HG02973 (cell line): ENCODE results near the gene KCTD4.
"Not testable (repeated sequence)": the region's sequence is repeated elsewhere in the genome, so short reads cannot be mapped to it uniquely, and the experiment has no call there.

Experiments used
- ATAC-seq: cut with Tn5 transposase; IDR thresholded peaks from one replicate; pipeline ENCODE4 v1.9.1; 2021; ENCODE audit warnings: moderate library complexity; ENCODE audit not compliant: unreplicated experiment

Gene KCTD4

DNA sequence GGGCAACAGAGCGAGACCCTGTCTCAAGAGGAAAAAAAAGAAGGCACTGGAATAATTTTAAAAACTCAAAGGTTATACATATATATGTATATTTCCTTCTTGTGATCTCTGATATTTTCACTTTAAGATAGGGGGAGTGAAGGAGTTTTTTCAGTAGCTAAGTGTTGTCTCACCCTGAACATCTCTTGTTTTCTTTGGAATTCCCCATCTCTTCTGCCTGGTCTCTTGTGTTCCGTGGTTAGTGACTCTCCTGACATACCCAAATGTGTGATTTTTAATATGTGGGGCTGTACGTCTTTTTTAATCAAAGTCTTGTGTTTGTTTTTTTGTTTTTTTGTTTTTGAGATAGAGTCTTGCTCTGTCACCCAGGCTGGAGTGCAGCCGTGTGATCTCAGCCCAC, 15.3 kb upstream of the KCTD4 start:
- ATAC-seq = no peak

DNA sequence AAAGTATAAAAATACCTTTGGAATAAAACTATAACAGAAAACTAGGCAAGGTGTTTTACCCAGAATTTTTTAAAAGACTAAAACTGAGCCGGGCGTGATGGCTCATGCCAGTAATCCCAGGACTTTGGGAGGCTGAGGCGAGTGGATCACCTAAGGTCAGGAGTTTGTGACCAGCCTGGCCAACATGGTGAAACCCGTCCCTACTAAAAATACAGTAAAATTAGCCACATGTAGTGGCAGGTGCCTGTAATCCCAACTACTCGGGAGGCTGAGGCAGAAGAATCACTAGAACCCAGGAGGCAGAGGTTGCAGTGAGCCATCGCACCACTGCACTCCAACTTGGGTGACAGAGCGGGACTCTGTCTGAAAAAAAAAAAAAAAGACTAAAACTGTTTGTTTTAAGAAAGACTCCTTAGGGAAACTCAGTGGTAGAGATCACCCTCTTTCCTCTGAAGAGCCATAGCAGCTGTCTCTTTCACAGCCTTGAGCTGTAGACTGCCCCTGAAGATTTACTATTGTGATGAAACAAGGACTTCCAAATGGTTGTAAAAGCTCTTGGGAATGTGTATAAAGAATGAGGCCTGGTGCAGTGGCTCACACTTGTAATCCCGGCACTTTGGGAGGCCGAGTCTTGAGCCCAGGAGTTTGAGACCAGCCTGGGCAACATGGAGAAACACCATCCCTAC, 14.7 kb upstream of the KCTD4 start:
- no peak for ATAC-seq

DNA sequence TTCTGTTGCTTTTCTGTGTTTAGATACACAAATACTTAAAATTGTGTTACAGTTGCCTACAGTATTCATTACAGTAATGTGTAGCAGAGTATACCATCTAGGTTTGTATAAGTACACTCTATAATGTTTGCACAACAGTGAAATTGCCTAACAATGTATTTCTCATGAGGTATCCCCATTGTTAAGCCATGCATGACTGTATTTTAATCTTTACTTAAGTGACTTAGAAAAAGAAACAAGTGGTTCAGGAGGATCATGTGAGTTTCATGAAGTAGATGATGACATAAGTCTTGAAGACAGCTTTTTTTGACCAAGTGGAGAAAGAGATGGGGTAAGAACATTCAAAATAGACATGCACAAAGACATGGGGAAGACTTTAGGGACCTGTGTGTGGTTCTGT, 8.4 kb upstream of the KCTD4 start:
- ATAC-seq = no peak

DNA sequence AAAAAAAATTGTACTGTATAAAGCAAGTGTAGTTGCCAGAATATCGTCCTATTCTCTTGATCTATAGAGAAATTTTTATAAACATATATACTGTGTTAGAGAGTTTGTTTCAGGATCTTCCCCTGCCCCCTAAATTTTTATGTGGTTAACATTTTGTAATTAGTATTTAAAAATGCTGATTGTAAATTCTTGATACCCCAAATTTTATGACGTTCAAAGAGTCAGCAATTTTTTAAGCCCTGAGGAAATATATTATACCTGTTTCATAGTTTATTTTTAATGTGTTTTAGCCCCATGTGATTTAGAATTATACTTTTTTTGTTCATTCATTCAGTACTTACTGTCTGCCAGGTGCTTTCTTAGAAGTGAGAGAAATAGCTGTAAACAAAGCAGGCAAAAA, 7.3 kb upstream of the KCTD4 start:
- ATAC-seq = no peak

DNA sequence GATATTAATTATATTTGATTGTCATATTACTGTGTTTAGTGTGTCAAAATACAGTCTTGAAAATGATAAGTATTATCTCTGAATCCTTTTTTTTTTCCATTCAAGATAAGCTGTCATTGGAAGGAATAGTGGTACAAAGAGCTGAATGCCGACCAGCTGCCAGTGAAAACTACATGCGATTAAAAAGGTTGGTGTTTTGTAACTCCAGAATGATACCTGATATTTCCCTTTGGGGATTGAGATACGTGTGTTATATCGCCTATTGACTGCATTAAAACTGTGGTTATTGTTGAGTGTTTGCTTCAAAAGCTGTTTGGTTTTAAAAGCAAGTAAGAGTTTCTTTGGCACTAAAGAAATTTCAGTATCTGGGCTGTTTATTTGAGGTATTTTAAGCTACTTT, 6.5 kb upstream of the KCTD4 start:
- ATAC-seq = no peak

DNA sequence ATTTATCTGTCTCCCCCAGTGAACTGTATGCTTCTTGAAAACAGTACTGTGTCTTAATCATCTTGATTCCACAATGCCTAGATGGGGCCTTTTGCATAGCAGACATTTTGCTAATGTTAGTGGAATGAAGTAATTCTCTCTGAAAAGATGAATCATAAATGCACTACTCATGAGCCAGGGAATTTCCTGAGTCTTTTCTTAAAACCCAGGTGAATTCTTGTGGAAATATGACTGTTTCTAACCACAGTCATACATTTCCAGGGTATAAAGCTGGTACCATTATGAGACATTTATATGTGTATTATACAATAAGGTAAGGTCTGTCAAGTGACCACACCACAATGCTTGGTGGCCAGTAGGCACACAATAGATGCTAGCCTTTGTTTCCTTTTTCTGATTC, 5.5 kb upstream of the KCTD4 start:
- peak; percentile 78 for ATAC-seq

DNA sequence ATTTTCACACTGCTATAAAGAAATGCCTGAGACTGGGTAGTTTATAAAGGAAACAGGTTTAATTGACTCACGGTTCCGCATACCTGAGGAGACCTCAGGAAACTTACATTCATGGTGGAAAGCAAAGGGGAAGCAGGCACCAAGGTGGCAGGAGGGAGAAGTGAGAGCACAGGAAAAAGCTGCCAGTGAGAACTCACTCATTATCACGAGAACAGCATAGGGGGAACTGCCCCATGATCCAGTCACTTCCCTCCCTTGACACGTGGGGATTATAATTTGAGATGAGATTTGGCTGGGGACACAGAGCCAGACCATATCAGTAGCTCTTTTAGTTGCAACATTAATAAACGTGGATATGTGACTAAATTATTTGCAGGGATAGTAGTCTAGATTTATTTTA, 4.3 kb upstream of the KCTD4 start:
- no peak for ATAC-seq

DNA sequence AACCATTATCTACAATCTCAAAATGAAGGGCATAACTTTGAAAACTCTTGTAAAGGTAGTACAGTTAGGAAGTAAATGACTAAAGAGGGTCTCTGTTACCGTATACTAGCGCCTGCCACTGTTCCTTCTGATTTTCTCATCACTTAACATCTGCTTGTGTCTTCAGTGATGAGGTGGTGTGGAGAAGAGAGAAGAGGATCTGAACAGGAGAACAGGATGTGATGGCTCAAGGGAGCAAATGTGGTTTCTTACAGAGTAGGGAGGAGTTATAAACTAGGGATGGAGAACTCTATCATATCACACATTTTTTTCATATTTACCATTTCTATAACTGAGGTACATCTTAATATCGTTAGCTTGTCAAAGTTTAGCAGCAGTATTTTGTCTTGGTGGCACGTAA, 1.1 kb downstream of the KCTD4 start:
- ATAC-seq = no peak

DNA sequence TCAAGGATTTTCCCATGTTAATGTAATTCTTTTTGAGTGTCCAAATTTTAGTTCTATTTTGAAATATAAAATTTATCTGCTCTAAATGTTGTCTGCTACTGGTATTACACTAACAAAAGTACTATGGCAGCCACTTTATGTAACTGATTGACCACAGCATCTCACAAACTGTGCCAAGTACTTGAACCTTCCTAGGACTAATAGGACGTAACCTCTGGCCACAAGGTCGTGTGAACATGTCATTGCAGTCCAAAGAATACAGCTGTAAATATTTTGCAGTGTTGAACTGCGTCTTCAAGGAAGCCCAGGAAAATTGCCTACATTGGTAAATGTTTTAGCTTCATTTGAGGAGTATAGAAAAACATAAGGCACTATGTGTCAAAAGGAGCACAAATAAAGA, 1.9 kb downstream of the KCTD4 start:
- ATAC-seq = no peak

DNA sequence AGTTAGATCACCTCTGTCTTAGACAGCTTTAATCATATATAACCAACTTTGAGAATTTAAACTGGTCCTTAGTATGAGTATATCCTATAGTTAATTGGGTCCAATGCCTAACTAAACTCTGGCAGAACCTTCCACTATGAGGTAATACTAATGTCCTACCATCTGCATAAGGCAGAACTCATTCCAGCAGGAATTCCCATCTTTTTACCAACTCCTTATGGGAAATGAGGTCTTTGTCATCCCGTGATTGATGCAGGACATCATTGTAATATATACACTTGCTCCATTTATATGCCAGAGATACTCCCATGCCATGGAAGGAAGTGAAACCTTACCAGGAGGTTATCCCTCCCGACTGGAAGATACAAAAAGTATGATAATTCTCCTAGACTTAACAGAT, 2.8 kb downstream of the KCTD4 start:
- ATAC-seq = no peak

DNA sequence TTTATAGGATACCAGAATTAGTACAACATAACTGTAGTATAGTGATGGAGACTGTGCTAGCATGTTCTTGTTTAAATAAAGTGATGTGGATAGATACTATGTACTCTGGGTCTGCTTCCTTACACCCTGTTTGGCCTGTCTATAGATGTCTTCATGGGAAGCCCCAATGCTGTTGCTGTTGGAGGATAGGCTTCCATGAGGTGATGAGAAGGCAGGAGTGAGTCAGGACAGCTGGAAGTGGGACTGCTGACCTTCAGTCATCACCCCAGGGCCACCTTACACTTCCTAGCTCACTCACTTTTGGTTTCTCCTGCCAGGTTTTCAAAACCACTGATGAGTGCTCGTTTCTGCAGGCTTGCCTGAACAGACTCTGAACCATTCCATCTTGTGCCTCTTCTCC, 4.2 kb downstream of the KCTD4 start:
- ATAC-seq = no peak

DNA sequence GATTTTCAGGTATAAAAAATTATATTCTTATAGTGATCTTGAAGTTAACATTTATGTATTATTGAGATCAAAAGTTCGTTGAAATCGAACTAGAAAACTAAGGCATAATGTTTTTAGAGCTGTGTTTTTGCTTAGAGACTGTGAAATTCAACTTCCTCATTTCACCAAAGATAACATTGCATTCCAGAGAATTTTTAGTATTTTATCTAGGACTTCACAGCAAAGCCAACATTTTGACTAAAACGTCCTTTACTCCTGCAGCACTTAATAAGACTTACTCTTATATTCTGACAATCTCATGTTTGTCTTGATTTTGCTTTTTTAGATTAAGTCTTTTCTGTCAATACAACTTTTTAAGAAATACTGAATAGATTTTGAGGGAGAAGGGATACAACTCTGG, 4.7 kb downstream of the KCTD4 start:
- ATAC-seq = no peak

DNA sequence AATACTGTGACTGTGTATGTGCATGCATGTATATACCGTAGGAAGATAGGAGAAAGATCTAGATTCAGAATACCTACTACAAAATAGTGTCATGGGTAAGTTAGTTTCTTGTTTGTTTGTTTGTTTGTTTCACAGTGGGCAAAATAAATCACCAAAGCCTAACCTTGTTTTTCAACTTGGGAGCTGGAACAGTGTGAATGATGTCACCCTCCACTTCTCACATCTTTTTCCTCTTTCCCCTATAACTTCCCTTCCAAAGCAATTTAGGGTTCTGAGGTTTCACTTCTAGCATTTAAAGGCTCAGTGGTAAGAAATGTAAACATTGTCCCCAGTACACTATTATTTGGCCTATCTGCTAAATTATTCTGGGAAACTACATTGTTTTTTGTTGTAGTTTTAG, 5.4 kb downstream of the KCTD4 start:
- ATAC-seq = no peak

DNA sequence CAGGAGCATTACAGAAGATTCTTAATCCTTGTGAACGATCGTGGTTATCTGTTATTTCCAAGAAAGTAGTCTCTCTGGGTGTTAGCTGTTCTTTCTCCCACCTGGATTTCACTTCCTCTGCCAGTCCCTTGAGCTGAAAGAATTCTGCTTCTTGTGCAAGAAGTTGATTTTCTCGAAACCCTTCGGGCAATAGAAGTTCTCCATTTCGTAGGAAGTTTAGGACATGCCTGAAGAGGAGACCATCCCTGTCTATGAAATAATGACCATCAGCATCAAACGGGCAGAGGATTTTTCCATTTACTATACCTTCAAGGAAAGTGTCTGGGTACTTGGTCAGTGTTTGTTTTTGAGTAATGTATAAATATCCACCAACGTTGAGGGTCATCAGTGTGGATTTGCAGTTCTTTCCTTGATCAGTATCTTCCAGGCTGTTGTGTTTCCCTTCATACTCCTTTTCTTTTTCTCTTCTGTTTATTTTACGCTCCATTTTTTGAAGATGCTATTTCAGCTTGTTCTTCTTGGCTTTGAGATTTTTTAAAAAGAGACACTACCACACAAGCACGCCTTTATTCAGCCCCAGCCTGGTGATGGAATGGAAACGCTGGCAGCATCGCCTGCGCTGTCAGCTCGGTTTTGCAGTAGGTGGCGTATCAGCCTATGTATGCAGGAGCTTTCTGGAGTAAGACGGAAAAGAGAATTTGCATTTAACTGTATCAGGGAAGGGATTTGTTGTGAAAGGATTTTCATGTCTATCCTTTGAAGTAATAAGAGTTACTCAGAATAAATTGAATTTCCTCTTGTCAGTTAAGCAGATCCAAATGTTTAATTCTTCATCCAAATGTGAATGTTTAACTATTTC, 6.5 kb downstream of the KCTD4 start:
- ATAC-seq = no peak

DNA sequence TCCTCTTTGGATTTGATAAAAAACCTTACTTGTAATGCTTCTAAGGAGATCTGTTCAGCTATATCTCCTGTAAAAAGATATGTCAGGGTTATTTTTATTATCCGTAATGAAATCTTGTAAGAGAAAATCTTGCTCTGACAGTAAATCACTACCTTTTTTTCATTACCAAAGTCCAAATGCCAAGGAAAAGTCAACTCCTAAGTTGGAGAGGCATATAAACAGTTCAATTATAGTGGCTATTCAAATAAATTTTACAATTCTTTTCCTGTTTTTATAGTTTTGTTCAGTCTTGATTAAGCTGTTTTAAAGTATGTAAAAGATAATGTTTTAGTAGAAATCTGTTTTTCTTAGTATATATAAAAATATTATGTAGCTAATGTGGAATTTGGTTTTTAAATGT, 9.0 kb downstream of the KCTD4 start:
- no peak for ATAC-seq

DNA sequence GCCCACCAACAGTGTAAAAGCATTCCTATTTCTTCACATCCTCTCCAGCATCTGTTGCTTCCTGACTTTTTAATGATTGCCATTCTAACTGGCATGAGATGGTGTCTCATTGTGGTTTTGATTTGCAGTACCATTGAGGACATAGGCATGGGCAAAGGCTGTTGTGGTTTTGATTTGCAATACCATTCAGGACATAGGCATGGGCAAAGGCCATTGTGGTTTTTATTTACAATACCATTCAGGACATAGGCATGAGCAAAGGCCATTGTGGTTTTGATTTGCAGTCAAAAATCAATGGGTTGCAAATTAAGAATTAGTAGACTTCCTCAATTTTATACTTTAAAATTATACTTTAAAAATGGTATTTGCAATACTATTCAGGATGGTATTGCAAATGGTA, 11.3 kb downstream of the KCTD4 start:
- ATAC-seq = not testable (repeated sequence)

DNA sequence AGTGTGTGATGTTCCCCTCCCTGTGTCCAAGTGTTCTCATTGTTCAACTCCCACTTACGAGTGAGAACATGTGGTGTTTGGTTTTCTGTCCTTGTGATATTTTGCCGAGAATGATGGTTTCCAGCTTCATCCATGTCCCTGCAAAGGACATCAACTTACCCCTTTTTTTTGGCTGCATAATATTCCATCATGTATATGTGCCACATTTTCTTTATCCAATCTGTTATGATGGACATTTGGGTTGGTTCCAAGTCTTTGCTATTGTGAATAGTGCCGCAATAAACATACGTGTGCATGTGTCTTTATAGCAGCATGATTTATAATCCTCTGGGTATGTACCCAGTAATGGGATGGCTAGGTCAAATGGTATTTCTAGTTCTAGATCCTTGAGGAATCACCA, 11.8 kb downstream of the KCTD4 start:
- not testable (repeated sequence) for ATAC-seq

DNA sequence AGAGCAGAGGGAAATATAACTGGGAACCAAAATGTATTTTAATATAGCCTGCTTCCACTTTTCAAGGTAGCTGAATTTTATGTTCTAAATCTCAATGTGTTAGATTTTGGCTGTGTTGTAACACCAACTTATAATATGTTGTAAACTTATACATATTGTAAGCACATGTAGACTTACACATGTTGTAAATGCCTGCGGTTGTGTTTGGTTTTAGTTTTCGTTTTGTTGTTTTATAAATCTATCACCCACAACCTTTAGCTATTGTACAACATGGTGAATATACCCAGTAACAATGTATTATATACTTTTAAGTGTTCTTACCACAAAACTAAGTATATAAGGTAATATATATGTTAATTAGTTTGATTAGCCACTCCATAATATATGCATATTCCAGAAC, 15.6 kb downstream of the KCTD4 start:
- no peak for ATAC-seq

DNA sequence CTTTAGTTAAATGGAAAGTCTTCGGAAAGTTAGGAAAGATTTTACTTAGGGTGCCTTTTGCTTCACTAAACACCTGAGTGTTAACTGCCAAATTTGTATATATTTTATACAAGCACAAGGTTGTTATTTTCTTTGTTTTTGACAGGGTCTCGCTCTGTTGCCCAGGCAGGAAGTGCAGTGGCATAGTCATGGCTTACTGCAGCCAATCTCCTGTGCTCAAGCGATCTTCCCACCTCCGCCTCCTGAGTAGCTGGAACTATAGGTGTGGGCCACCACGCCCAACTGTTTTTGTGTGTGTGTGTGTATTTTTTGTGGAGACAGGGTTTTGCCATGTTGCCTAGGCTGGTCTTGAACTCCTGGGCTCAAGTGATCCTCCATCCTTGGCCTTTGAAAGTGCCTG, 16.2 kb downstream of the KCTD4 start:
- no peak for ATAC-seq

DNA sequence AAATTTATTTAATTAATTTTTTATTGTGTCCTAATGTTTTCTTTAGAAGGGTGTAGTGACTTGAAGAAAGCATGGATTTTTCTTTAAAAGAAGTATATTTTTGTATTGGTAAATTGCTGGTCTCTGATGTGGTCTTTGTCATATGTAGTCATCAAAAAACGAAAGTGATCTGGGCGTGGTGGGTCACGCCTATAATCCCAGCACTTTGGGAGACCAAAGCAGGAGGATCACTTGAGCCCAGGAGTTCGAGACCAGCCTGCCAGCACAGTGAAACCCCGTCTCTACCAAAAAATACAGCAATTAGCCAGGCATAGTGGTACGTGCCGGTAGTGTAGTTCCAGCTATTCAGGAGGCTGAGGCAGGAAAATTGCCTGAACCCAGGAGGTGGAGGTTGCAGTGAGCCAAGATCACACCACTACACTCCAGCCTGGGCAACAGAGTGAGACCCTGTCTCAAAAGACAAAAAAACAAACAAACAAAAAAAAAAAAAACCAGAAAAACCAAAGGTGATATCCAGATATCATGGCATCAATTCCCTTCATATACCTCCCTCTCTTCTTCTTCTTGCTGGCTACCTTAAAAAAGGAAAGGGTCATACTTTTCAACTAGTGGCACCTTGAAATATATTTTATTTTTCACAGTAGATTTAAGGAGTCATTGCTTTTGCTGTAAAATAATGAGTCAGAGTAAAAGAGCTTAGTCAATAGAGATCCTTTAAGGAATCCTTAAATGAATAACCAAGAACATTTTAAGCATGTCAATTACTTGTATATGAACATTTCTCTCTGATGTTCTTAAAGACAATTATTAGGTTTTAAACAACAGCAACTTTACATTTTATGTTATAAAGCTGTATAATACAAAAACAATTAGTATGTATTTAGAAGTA, 19.9 kb downstream of the KCTD4 start:
- ATAC-seq = no peak

DNA sequence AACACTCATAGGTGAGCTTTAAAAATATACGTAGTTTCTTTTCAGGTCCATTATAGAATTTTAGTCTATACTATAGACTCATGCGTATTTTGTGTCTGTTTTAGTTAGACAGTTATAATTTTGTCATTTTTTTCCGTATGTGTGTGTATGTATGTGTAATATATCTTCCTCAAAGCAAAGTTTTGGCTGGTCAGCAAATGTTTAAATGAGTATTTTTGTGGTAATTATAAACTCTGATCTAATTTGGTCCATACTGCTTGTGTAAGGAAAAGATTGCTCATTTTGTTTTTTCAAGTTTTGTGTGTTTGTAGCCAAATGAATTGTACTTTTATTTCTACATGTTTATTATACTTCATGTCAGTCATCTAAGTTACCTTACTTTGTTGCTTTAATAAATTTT, 20.5 kb downstream of the KCTD4 start:
- no peak for ATAC-seq

DNA sequence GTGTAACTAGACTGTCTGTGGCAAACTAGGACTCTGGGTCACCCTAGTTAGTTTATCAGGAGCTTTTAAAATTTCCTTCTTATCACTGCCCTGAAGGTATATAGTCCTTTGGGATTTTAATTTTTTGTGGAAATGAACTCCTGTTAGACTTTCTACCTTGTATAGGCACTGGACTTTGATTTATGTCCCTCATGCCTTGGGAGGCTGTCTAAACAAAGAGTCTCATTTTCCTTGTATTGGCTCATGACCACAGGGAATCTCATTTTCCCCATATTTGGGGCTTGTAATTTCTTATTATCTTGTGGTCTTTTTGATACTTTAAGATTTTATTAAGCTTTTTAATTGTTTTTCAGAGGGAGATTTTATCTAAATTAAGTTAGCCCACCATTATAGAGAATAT, 21.4 kb downstream of the KCTD4 start:
- ATAC-seq = no peak
